Vagina (tissue), 2 donors: ENCODE measurements around the gene USP34. TPM values are rescaled to one million over a fixed set of nuclear protein-coding genes. Genes with fewer than 3 reads are reported as not detected.

Experiments used
- DNase-seq, 2 donors: peaks; one replicate each; pipeline ENCODE4 v3.0.0-alpha.2; 2017; ENCODE audit errors: extremely low spot score in 2 of 2
- H3K27ac ChIP-seq: fragments of 200-600 bp; sonication (generic); one replicate; pipeline ENCODE4 v1.5.1; 2019
- H3K27me3 ChIP-seq: fragments of 200-600 bp; sonication (generic); one replicate; pipeline ENCODE4 v1.5.1; 2019
- H3K36me3 ChIP-seq, 2 donors: fragments of 200-600 bp; sonication (generic); one replicate each; pipeline ENCODE4 v1.5.1; 2017 to 2019
- H3K4me1 ChIP-seq: fragments of 200-600 bp; sonication (generic); one replicate; pipeline ENCODE4 v1.5.1; 2019
- H3K4me3 ChIP-seq, 2 donors: fragments of 200-600 bp; sonication (generic); 1 replicate in 1 of 2; 2 replicates in 1 of 2; pipeline ENCODE4 v1.5.1; 2016 to 2019
- H3K9me3 ChIP-seq: fragments of 200-600 bp; sonication (generic); one replicate; pipeline ENCODE4 v1.5.1; 2019
- CTCF ChIP-seq, 3 experiments: fragments of 450-650 bp in 2 of 3; fragments of 200-600 bp in 1 of 3; sonication (generic) in 1 of 3; IDR thresholded peaks; one replicate each; pipeline ENCODE4 v1.5.1; 2017 to 2019; ENCODE audit warnings: antibody characterized with exemption in 3 of 3, mild to moderate bottlenecking in 2 of 3, moderate library complexity in 2 of 3
- POLR2A ChIP-seq, 2 donors: fragments of 450-650 bp; IDR thresholded peaks; one replicate each; pipeline ENCODE4 v1.6.1; 2017; ENCODE audit warnings: antibody characterized with exemption in 2 of 2, mild to moderate bottlenecking in 2 of 2, moderate library complexity in 2 of 2
- POLR2AphosphoS5 ChIP-seq, 2 donors: sonication (generic); formaldehyde crosslinking; IDR thresholded peaks; one replicate each; pipeline ENCODE4 v1.9.0; 2017; ENCODE audit warnings: antibody characterized with exemption in 2 of 2, mild to moderate bottlenecking in 2 of 2, low read depth in 1 of 2; ENCODE audit not compliant: insufficient read depth in 1 of 2
- intact Hi-C: fragments of 100-400 bp; cut with DNase I; formaldehyde crosslinking; loops from one replicate; pipeline ENCODE4 v1.15.1; 2023
- total RNA-seq: library from RNA; depleted of rRNA; stranded (reverse); fragments of >200 nt; gene quantifications from one replicate; pipeline ENCODE4 v1.2.3, GENCODE V29; 2016

USP34 gene
- total RNA-seq, 1 donor from 2014 or later: 117 TPM

DNA sequence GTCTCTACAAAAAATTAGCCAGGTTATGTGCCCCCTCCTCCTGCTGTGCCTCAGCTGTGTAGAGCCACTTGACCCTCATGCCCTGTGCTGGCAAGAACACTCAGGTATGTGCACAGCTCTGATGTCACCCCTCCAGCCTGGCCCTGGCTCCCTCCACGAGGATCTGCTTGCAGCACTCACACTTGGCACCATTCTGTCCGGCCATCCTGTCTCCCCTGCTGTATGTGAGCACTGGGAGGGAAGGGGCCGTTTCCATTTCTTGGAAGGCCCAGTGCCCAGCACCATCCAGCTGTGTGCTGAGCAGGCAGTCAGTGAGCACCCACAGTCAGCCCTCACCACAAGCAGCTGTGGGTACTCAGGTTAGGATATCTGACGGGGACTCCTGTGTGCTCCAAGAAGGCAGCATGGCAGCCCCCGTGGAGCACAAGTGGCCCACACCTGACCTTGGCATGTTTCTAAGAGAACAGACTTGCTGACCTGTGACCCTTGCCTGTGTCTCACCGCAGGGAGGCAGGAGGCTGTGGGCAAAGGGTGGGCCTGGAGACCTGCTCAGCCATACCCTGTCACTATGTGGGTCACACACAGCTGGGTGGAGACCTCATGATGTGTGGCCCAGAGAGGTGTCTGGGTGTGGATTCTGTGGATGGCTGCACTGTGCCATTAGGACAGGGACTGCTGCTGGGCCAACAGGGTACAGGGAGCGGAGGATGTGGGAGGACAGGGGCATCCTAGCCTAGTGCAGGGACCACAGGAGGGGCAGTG, 31.5 kb downstream of the USP34 start:
- peaks cover 18% of the 10 kb centered on the region for H3K4me1 ChIP-seq
- TF ChIP-seq CTCF (IDR thresholded peaks at IDR 0.05): no peak
- no peak for TF ChIP-seq POLR2A (IDR thresholded peaks at IDR 0.05)
- TF ChIP-seq POLR2AphosphoS5 (IDR thresholded peaks at IDR 0.05; ENCODE audit: insufficient read depth in 1 of 2, low read depth in 1 of 2): no peak
- H3K27ac ChIP-seq: no peak overlapping the region
- DNase-seq: no peak
- no peaks in the 10 kb centered on the region for H3K36me3 ChIP-seq
- no peak overlapping the region for H3K4me3 ChIP-seq
- no peaks in the 10 kb centered on the region for H3K9me3 ChIP-seq
- H3K27me3 ChIP-seq: no peaks in the 10 kb centered on the region
- intact Hi-C loops: no loop called here

- Histone ChIP-seq H3K9me3 (no peaks in the 10 kb centered on the region), H3K4me1 (peaks cover 25% of the 10 kb centered on the region), H3K4me3 (no peak overlapping the region), H3K27ac (no peak overlapping the region), H3K27me3 (no peaks in the 10 kb centered on the region), H3K36me3 (no peaks in the 10 kb centered on the region)
- intact Hi-C loops: no loop called here
- TF ChIP-seq CTCF (IDR thresholded peaks at IDR 0.05): no peak
- no peak for TF ChIP-seq POLR2A (IDR thresholded peaks at IDR 0.05)
- no peak for TF ChIP-seq POLR2AphosphoS5 (IDR thresholded peaks at IDR 0.05; ENCODE audit: insufficient read depth in 1 of 2, low read depth in 1 of 2)
- no peak for DNase-seq
Measured at GRCh38 chr2:61438670-61439069, 32.2 kb downstream of the USP34 start.

GRCh38 chr2:61437170-61437569, 33.7 kb downstream of the USP34 start:
- H3K36me3 ChIP-seq: no peaks in the 10 kb centered on the region
- no peak for TF ChIP-seq POLR2AphosphoS5 (IDR thresholded peaks at IDR 0.05; ENCODE audit: insufficient read depth in 1 of 2, low read depth in 1 of 2)
- no peak for TF ChIP-seq POLR2A (IDR thresholded peaks at IDR 0.05)
- TF ChIP-seq CTCF (IDR thresholded peaks at IDR 0.05): no peak
- intact Hi-C loops: no loop called here
- DNase-seq: no peak
- H3K27me3 ChIP-seq: no peaks in the 10 kb centered on the region
- H3K9me3 ChIP-seq: no peaks in the 10 kb centered on the region
- H3K4me1 ChIP-seq: peaks cover 35% of the 10 kb centered on the region
- H3K4me3 ChIP-seq: no peak overlapping the region
- H3K27ac ChIP-seq: no peak overlapping the region

- H3K27ac ChIP-seq: no peak overlapping the region
- H3K27me3 ChIP-seq: no peaks in the 10 kb centered on the region
- no peaks in the 10 kb centered on the region for H3K36me3 ChIP-seq
- intact Hi-C loops: no loop called here
- no peaks in the 10 kb centered on the region for H3K9me3 ChIP-seq
- DNase-seq: no peak
- TF ChIP-seq POLR2AphosphoS5 (IDR thresholded peaks at IDR 0.05; ENCODE audit: insufficient read depth in 1 of 2, low read depth in 1 of 2): no peak
- no peak for TF ChIP-seq POLR2A (IDR thresholded peaks at IDR 0.05)
- TF ChIP-seq CTCF (IDR thresholded peaks at IDR 0.05): no peak
- H3K4me1 ChIP-seq: peaks cover 35% of the 10 kb centered on the region
- H3K4me3 ChIP-seq: no peak overlapping the region
Measured at GRCh38 chr2:61436092-61436491, 34.8 kb downstream of the USP34 start.

- H3K4me1 ChIP-seq: peaks cover 32% of the 10 kb centered on the region
- intact Hi-C loops: no loop called here
Measured at GRCh38 chr2:61435291-61435690, 35.6 kb downstream of the USP34 start.

More at GRCh38 chr2:61435291-61435690, 35.6 kb downstream of the USP34 start:
- no peak for DNase-seq
- Histone ChIP-seq H3K27me3 (no peaks in the 10 kb centered on the region), H3K27ac (no peak overlapping the region), H3K4me3 (no peak overlapping the region), H3K9me3 (no peaks in the 10 kb centered on the region), H3K36me3 (no peaks in the 10 kb centered on the region)
- no peak for TF ChIP-seq POLR2A (IDR thresholded peaks at IDR 0.05)
- TF ChIP-seq POLR2AphosphoS5 (IDR thresholded peaks at IDR 0.05; ENCODE audit: insufficient read depth in 1 of 2, low read depth in 1 of 2): no peak
- no peak for TF ChIP-seq CTCF (IDR thresholded peaks at IDR 0.05)
